Testis (tissue), 2 donors: ENCODE results near the gene STAP2.

ENCODE experiments used
- POLR2A ChIP-seq: fragments of 450-650 bp; IDR thresholded peaks from one replicate; pipeline ENCODE4 v1.6.1; 2017; ENCODE audit warnings: antibody characterized with exemption, mild to moderate bottlenecking, moderate library complexity
- TF ChIP-seq, protein P1 (sequence below), 3 experiments: fragments of 450-650 bp in 2 of 3; fragments of 200-600 bp in 1 of 3; sonication (generic) in 1 of 3; IDR thresholded peaks; one replicate each; pipeline ENCODE4 v1.5.1; 2016 to 2019; ENCODE audit warnings: antibody characterized with exemption in 3 of 3, mild to moderate bottlenecking in 2 of 3, moderate library complexity in 1 of 3

DNA sequence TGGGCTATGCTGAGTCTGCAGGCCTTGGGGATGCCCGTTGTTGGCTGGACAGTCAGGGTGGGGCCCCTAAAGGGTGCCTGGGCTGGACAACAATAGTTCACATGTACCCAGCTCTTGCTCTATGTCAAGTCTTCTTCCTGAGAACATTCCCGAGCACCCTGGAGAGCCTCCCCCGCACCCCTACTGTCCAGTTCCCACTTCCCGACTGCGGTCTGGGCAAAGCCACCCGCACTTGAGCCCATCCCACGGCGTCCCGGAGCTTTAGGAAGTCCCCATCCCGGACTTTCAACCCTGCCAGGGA lies 3.6 kb upstream of the STAP2 start:
- no peak for TF ChIP-seq POLR2A
- TF ChIP-seq, protein P1, sequence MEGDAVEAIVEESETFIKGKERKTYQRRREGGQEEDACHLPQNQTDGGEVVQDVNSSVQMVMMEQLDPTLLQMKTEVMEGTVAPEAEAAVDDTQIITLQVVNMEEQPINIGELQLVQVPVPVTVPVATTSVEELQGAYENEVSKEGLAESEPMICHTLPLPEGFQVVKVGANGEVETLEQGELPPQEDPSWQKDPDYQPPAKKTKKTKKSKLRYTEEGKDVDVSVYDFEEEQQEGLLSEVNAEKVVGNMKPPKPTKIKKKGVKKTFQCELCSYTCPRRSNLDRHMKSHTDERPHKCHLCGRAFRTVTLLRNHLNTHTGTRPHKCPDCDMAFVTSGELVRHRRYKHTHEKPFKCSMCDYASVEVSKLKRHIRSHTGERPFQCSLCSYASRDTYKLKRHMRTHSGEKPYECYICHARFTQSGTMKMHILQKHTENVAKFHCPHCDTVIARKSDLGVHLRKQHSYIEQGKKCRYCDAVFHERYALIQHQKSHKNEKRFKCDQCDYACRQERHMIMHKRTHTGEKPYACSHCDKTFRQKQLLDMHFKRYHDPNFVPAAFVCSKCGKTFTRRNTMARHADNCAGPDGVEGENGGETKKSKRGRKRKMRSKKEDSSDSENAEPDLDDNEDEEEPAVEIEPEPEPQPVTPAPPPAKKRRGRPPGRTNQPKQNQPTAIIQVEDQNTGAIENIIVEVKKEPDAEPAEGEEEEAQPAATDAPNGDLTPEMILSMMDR (IDR thresholded peaks at IDR 0.05) = no peak
